NCI-H774 (cell line): Measurements from ENCODE around the gene FAM53A.

Source experiments
- DNase-seq: peaks from one replicate; lab custom pipeline; 2025; lab: John Stamatoyannopoulos, UW

The FAM53A gene

GRCh38 chr4:1603413-1604135, 80.5 kb downstream of the FAM53A start:
- DNase-seq: no peak

DNA sequence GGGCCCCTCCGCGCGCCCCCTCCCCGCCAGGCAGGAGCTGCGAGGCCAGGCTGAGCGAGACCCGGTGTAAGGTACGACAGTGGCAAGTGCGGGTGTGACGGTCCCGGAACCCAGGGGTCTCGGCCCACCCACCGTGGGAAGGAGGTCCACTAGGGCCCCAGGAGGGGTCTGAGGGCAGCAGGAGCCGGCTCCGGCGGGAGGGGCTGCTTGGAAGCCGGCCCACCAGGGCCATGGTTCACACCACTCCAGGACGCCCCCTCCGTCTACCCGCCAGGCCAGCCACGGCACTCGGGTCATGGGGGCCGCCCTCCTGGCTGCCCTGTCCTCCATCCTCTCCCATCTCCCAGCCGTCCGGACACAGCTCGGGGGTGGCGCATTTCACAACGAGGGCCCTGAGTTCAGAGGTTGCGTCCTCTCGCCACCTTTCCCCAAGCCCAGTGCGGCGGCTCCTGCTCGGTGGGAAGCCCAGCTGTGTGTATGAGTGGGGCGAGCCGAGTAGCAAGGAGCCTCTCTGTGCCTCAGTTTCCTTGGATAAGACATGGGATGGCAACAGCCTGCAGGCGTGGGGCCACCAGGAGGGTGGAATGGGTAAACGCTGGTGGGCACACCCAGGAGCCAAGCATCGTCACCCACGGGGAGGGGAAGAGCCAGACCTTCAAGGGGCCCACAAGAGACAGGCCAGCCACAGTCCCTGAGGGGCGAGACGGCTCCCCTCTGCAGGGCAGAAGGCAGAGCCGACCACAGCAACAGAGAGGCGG, 81.3 kb downstream of the FAM53A start:
- DNase-seq: no peak

GRCh38 chr4:1601852-1602654, 82.1 kb downstream of the FAM53A start:
- no peak for DNase-seq

DNA sequence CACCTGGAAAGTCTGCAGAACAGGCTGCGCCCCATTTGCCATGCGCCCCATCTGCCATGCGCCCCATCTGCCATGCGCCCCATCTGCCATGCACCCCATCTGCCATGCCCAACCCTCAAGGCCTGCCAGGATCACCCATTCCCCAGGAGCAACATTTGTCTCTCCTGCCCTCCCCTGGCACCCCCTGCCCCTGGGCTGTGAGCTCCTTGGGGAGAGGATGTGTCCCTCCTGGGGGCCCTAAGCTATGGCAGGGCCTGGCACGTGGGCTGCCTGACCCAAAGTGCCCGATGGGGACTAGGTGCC, 82.6 kb downstream of the FAM53A start:
- DNase-seq: no peak

DNA sequence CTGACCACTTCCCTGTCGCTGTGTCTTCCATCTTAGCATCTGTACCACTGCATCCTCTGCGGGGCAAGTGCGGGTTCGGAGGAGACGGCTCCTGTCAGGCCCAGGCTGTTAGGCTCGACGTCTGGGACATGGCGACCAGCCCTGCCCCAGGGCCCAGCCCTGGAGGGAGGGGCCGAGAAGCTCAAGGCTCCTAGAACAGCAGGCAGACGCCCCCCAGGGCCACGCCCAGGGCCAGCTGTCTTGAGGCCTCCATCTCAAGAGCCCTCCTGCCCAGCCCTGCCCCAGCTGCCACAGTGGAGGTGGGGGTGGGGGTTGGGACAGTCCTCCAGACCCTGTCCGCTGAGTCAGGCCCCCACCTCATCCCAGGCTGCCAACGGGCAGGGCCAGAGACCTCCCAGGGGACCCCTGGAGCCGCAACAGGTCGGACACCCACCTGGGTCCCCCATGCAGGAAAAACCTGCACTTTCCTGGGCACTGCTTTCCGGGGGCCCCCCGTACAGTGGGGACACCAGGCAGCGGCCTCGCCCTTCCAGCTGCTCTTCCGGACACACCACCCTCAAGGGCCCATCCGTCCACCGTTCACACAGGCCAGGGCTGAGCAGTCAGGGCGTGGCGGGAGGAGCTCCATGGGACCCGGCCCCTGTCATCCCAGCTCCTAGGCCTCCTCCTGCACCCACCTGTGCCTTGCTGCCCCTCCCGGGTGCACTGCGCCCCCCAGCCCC, 83.1 kb downstream of the FAM53A start:
- no peak for DNase-seq

DNA sequence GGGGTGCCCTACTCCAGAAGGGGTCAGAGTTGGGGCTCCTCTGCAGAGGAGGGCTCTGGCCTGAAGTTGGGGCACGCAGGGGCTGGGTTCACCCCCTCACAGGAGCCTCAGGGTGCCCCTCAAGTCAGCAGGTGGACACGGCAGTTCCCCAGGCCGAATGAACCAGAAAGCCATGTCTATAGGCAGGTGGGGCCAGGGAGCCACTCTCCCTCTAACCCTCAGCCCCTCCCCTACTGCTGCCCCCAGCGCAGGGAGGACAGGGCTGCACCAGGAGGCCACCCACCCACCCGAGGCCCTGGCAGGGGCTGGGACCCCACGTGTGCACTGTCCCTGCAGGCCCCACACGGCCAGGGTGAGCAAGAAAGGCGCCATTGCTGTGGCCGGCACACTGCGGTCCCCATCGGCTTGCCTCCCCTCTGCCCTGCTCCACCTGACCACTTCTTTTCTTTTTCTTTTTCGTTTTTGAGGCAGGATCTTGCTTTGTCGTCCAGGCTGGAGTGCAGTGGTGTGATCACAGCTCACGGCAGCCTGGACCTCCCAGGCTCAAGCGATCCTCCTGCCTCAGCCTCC, 83.8 kb downstream of the FAM53A start:
- DNase-seq: no peak

- no peak for DNase-seq
Observed at GRCh38 chr4:1599491-1600210, 84.5 kb downstream of the FAM53A start.

DNA sequence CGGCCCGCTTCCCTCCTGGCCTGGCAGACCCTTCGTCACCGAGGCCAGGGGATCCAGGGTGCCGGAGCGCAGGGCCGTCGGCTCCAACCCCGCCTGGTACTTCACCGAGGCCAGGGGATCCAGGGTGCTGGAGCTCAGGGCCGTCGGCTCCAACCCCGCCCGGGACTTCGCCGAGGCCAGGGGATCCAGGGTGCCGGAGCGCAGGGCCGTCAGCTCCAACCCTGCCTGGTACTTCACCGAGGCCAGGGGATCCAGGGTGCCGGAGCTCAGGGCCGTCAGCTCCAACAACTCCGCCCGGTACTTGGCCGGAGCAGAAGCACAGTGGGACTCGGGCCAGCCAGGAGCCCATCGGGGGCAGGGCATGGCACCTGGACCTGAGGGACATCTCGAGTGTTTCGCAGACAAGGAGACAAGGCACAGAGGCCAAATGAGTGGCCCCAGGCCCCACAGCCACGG, 85.1 kb downstream of the FAM53A start:
- no peak for DNase-seq

DNA sequence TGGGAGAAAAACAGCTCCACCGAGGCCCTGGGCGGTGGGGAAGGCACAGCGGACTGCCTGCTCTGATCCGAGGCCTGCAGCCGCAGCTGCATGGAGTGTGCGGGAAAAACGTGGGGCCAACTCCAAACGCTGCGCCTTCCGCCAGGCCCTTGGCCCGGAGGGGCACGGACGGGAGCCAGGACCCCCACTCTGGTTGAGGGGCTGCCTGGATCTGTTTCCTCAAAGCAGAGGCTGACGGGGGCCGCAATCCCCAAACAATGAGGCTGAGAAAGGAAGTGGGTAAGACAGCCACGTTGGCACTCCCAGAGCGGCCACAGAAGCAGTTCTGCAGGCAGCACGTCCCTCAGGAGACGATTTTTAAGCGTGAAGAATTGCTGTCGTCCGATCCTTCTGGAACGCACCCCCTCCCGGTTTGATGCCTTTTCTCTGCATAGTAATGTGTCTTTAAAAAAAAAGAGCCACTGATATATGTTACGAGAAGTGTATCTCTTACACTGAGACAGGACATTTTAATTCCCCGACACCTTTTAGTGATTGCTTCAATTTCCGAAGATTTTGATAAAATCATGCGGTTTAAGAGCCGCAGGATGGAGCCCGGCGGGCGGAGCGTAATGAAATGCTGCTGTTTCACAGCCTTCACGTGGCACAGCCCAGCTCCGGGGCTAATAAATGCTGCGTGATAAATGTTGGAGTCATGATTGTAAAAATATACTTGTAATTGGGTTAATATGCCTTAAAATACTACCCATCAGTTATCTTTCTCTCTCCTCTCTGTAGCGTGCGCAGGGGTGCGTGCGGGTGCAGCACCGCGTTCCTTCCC, 85.7 kb downstream of the FAM53A start:
- no peak for DNase-seq

- DNase-seq: no peak
Observed at GRCh38 chr4:1597021-1597931, 86.8 kb downstream of the FAM53A start.

DNA sequence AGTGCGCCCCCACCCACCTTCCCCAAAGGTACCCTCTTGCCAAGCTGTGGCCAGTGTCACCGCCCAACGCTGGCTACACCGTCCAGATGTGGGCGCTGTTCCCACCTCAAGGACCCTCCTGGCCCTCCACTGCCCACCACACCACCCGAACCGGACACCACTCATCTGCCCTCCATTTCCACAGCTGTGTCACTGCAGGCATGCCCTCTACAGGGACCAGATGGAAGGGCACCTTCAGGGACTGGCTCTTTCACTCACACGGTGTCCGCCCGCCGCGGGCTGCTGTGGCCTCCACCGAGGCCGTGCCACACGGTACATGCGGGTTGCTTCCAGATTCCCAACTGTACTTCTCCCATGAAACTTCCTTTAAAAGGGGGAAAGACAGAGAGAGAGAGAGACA, 87.7 kb downstream of the FAM53A start:
- DNase-seq: no peak

- no peak for DNase-seq
Observed at GRCh38 chr4:1595789-1596325, 88.3 kb downstream of the FAM53A start.

- no peak for DNase-seq
Observed at GRCh38 chr4:1594871-1595788, 89.0 kb downstream of the FAM53A start.

DNA sequence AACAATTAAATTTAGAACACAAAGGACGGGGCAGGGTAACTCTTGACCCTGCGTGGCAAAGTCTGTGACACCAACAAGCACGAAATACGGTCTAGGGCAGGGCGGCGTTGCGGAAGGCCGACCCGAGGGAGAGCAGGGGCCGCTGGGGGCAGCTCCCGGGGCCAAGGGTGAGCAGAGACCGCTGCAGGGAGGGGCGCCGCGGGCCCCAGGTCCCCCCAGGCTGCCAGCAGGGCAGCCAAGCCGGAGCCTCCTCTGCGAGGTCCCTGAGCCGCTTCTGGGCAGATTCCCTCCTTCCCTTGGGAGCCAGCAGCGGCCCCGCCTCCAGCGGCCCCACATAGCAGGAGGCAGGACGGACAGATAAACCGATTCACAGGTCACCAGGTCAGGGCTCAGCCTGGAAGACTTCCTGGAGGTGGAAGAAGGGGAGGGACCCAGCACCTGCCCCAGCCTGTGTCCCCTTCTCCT, 90.2 kb downstream of the FAM53A start:
- DNase-seq: no peak

- DNase-seq: no peak
Observed at GRCh38 chr4:1593458-1593857, 90.7 kb downstream of the FAM53A start.

DNA sequence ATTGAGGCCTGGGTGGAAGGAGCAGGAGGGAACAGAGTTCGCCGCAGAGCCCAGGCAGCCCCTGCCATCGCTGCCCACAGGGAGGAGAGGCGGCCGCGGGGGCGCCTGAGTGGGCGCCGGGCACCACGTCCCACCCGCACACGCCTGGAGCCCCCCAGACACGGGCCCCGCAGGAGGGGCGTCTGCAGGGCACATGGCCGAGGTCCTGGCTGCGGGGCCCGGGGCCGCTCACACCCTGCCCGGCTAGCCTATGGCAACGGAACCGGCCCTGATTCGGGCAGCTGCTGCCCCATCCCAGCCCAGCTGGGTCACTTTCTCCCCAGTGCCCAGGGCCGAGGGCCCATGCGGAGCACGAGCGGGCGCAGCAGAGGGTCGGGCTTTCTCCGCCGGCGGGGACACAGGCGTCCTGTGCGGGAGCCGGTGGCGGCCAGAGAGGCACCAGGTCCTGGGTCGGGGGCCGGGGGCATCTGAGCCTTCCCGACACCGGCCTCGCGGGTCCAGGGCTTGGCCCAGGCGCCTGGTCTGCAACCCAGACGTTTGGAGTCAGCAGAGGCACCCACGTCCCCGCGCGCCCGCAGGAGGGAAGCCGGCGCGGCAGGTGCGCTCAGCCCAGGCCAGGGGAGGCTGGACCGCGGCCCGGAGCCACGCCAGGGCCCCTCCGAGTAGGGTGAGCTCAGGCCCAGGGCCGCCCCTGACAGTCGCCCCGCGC, 91.2 kb downstream of the FAM53A start:
- no peak for DNase-seq

- no peak for DNase-seq
Observed at GRCh38 chr4:1592068-1592708, 91.9 kb downstream of the FAM53A start.
